K562 (cell line): ENCODE measurements around the gene SLC7A4. TPM values are rescaled to one million over a fixed set of nuclear protein-coding genes. Genes with fewer than 3 reads are reported as not detected.

Source experiments
- CCAR2 ChIP-seq: fragments of 200-400 bp; formaldehyde crosslinking; IDR thresholded peaks from 2 replicates; pipeline ENCODE4 v1.6.1; 2017; ENCODE audit warnings: mild to moderate bottlenecking, low read depth, low read length
- ELK1 ChIP-seq: sonication (generic); formaldehyde crosslinking; IDR thresholded peaks from 2 replicates; pipeline ENCODE4 v1.8.1; 2022; ENCODE audit warnings: missing genetic modification reagents
- FOS ChIP-seq: IDR thresholded peaks from 3 replicates; pipeline ENCODE4 v1.6.1; 2011; ENCODE audit not compliant: insufficient read length; ENCODE audit errors: extremely low read depth
- HNRNPL ChIP-seq: fragments of 200-400 bp; formaldehyde crosslinking; IDR thresholded peaks from 2 replicates; pipeline ENCODE4 v1.6.1; 2017; ENCODE audit warnings: low read depth, mild to moderate bottlenecking, low read length
- HNRNPLL ChIP-seq: fragments of 200-400 bp; formaldehyde crosslinking; IDR thresholded peaks from 2 replicates; pipeline ENCODE4 v1.6.1; 2017; ENCODE audit warnings: low read length, low read depth, mild to moderate bottlenecking; ENCODE audit not compliant: poor library complexity, severe bottlenecking
- KLF10 ChIP-seq: fragments of 250-450 bp; sonication (Bioruptor Pico); IDR thresholded peaks from 2 replicates; pipeline ENCODE4 v1.6.1; 2021; ENCODE audit warnings: matching md5 sums
- NFATC3 ChIP-seq: fragments of 450-650 bp; IDR thresholded peaks from 2 replicates; pipeline ENCODE4 v1.6.1; 2017; ENCODE audit warnings: mild to moderate bottlenecking
- NR4A1 ChIP-seq, 2 experiments: fragments of 250-450 bp in 1 of 2; fragments of 450-650 bp in 1 of 2; sonication (Bioruptor Pico) in 1 of 2; IDR thresholded peaks; 2 replicates each; pipeline versions ENCODE4 v1.4.0 to v1.6.1; 2016 to 2020; ENCODE audit warnings: mild to moderate bottlenecking in 2 of 2, missing compliant biosample characterization in 1 of 2, missing genetic modification characterization in 1 of 2, moderate library complexity in 1 of 2
- POLR2H ChIP-seq: IDR thresholded peaks from 2 replicates; pipeline ENCODE4 v1.6.1; 2016; ENCODE audit warnings: missing genetic modification characterization, low read depth, mild to moderate bottlenecking, control low read depth, missing compliant biosample characterization, moderate library complexity
- SAFB ChIP-seq: fragments of 200-400 bp; formaldehyde crosslinking; IDR thresholded peaks from 2 replicates; pipeline ENCODE4 v1.6.1; 2017; ENCODE audit warnings: low read depth, low read length, borderline replicate concordance
- STAT5A ChIP-seq: IDR thresholded peaks from 2 replicates; pipeline ENCODE4 v1.6.1; 2012; ENCODE audit warnings: low read length, inconsistent platforms, borderline replicate concordance
- ZC3H4 ChIP-seq: sonication (generic); formaldehyde crosslinking; IDR thresholded peaks from 2 replicates; pipeline ENCODE4 v1.9.0; 2021; ENCODE audit warnings: missing genetic modification reagents, borderline replicate concordance
- ZMIZ1 ChIP-seq, 2 experiments: fragments of 150-350 bp in 1 of 2; IDR thresholded peaks; 2 replicates each; pipeline ENCODE4 v1.6.1; 2012 to 2016; ENCODE audit warnings: low read depth in 2 of 2, low read length in 2 of 2, mild to moderate bottlenecking in 1 of 2, moderate library complexity in 1 of 2
- ZNF217 ChIP-seq: sonication (generic); formaldehyde crosslinking; IDR thresholded peaks from 2 replicates; pipeline ENCODE4 v1.8.0; 2022; ENCODE audit warnings: mild to moderate bottlenecking, missing genetic modification reagents
- ZNF23 ChIP-seq: fragments of 250-450 bp; sonication (Bioruptor Pico); IDR thresholded peaks from 2 replicates; pipeline ENCODE4 v1.4.0; 2020; ENCODE audit warnings: mild to moderate bottlenecking
- ZNF431 ChIP-seq: sonication (generic); formaldehyde crosslinking; IDR thresholded peaks from 2 replicates; pipeline ENCODE4 v1.8.0; 2022; ENCODE audit warnings: mild to moderate bottlenecking, missing genetic modification reagents
- ZNF57 ChIP-seq: fragments of 450-650 bp; formaldehyde crosslinking; IDR thresholded peaks from 2 replicates; pipeline ENCODE4 v1.4.0; 2020; ENCODE audit warnings: mild to moderate bottlenecking, moderate library complexity
- ZNF75A ChIP-seq: fragments of 450-650 bp; formaldehyde crosslinking; IDR thresholded peaks from 2 replicates; pipeline ENCODE4 v1.4.0; 2020; ENCODE audit warnings: mild to moderate bottlenecking
- ZNF76 ChIP-seq: fragments of 250-450 bp; sonication (Bioruptor Pico); IDR thresholded peaks from 2 replicates; pipeline ENCODE4 v1.4.0; 2020; ENCODE audit warnings: mild to moderate bottlenecking, moderate library complexity, borderline replicate concordance
- polyA plus RNA-seq, 8 experiments: library from polyadenylated mRNA; depleted of rRNA in 4 of 8; stranded (reverse) in 5 of 8; unstranded in 3 of 8; fragments of >200 nt; fragmentation: Nextera tagmentation in 2 of 8; fragmentation: Illumina TruSeq in 1 of 8; extraction: Ambion mirVana in 2 of 8; extraction: Trizol in 1 of 8; gene quantifications; 2 replicates each; pipeline versions ENCODE4 v1.2.1 to v1.2.3, GENCODE V29; 2011 to 2014; ENCODE audit warnings: inconsistent platforms in 1 of 8, missing spikeins in 1 of 8
- total RNA-seq, 7 experiments: library from RNA; depleted of rRNA in 6 of 7; stranded (reverse); fragments of >200 nt in 6 of 7; fragmentation: Illumina TruSeq in 2 of 7; extraction: Trizol in 2 of 7; gene quantifications; 2 replicates each; pipeline versions ENCODE4 v1.2.1 to v1.2.3, GENCODE V29; 2011 to 2021; ENCODE audit warnings: low replicate concordance in 1 of 7
- TF ChIP-seq, protein P1 (sequence below), 2 experiments: fragments of 450-650 bp in 1 of 2; IDR thresholded peaks; 2 replicates each; pipeline ENCODE4 v1.6.1; 2011 to 2017; ENCODE audit warnings: low read depth in 2 of 2, antibody characterized with exemption in 1 of 2, borderline replicate concordance in 1 of 2, low read length in 1 of 2, mild to moderate bottlenecking in 1 of 2, mixed read lengths in 1 of 2; ENCODE audit not compliant: control insufficient read depth in 1 of 2

Gene SLC7A4
- total and polyA plus RNA-seq, 9 of the 15 experiments (the other 6 are each of a cell fraction or from before 2014, with no cell fraction given): not detected

DNA sequence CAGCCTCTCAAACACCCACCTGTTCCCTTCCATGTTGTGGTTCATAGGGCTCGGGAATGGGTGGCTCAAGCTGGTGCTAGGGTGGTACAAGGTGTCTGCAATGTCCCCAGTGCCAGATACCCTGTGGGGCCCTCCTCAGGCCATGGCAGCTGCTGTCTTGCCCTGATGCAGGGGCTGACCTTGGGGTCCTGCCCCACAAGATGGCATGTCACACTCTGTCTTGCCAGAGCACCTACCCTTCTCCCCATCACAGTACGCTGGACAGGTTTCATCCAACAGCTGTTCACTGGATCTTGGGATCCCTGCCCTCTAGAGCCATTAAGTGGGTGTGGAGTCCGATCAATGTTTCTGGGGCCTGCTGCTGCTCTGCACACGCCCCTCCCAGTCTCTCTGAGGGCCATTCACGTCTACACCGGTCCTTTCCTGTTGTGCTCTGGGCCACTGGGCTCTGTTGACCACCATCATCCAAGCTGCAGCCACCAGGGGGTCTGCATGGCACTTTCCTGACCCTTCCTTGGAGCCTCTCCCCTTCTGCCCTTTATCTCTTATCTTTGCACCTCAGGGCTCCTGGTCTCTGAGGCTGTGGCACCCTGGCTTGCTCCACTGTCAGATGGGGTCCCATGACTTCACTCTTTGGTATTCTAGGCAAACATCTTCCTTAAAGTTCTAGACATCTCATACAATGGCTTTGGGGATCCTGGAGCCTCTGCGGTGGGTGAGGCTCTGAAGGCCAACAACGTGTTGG is 20.5 kb upstream of the SLC7A4 start (continued):
- no peak for TF ChIP-seq CCAR2
- TF ChIP-seq ZMIZ1 (IDR thresholded peaks at IDR 0.05; ENCODE audit: low read depth in 2 of 2, low read length in 2 of 2): 0 out of 4 replicates have a peak, but pooled peaks of 1 of the 2 experiments have one; percentile 57
- TF ChIP-seq ZNF23: no peak
- no peak for TF ChIP-seq ZNF431
- no peak for TF ChIP-seq ZNF76 (CRISPR knock-in tag)
- no peak for TF ChIP-seq POLR2H
- TF ChIP-seq NR4A1 (CRISPR knock-in tag; IDR thresholded peaks at IDR 0.05): no peak
- TF ChIP-seq NR4A1 (tag; IDR thresholded peaks at IDR 0.05): no peak
- TF ChIP-seq FOS: no peak
- TF ChIP-seq, protein P1, sequence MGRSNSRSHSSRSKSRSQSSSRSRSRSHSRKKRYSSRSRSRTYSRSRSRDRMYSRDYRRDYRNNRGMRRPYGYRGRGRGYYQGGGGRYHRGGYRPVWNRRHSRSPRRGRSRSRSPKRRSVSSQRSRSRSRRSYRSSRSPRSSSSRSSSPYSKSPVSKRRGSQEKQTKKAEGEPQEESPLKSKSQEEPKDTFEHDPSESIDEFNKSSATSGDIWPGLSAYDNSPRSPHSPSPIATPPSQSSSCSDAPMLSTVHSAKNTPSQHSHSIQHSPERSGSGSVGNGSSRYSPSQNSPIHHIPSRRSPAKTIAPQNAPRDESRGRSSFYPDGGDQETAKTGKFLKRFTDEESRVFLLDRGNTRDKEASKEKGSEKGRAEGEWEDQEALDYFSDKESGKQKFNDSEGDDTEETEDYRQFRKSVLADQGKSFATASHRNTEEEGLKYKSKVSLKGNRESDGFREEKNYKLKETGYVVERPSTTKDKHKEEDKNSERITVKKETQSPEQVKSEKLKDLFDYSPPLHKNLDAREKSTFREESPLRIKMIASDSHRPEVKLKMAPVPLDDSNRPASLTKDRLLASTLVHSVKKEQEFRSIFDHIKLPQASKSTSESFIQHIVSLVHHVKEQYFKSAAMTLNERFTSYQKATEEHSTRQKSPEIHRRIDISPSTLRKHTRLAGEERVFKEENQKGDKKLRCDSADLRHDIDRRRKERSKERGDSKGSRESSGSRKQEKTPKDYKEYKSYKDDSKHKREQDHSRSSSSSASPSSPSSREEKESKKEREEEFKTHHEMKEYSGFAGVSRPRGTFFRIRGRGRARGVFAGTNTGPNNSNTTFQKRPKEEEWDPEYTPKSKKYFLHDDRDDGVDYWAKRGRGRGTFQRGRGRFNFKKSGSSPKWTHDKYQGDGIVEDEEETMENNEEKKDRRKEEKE (IDR thresholded peaks at IDR 0.05; ENCODE audit: borderline replicate concordance in 1 of 2, control insufficient read depth in 1 of 2, low read depth in 2 of 2, low read length in 1 of 2): no peak
- 0 out of 2 replicates have a peak, but pooled peaks have one; percentile 8 for TF ChIP-seq ZNF57
- no peak for TF ChIP-seq KLF10 (CRISPR knock-in tag)
- TF ChIP-seq HNRNPLL: no peak
- no peak for TF ChIP-seq STAT5A
- TF ChIP-seq HNRNPL: no peak
- TF ChIP-seq NFATC3: no peak
- TF ChIP-seq ZNF75A (CRISPR knock-in tag): no peak
- peak; percentile 86 for TF ChIP-seq ZC3H4 (CRISPR knock-in tag)
- no peak for TF ChIP-seq ELK1 (CRISPR knock-in tag)
- TF ChIP-seq ZNF217 (CRISPR knock-in tag): no peak
- TF ChIP-seq SAFB: no peak
